Suppressor macrophage treated with lipopolysaccharide for 1 hour (primary cell): Measurements from ENCODE around the gene BMAL2.
A peak's percentile ranks its signal among the peaks of the same experiment; 100 is the strongest.

Source experiments
- DNase-seq, 3 donors: peaks; one replicate each; pipeline ENCODE4 v3.0.0-alpha.2; 2020 to 2022

Gene BMAL2

GRCh38 chr12:27324530-27324929, 8.1 kb upstream of the BMAL2 start:
- no peak for DNase-seq

DNA sequence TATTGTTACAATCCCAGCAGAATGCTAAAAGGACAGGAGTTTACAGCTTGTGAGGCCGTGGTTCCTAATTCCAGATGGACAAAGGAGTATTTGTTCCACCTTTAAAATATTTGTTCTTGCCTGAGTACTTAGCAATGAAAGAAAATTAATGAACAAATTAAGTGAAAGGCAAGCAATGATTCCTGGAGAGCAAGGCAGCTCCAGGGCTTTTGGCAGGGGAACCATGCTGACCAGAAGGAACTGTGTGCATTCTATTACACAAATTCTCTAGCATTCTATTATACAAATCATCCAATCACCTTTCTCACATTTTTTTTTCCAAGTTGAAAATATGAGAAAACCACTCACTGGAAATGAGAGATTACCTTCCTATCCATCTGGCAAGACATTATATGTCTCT, 1.8 kb upstream of the BMAL2 start:
- DNase-seq = no peak

- peak; percentile 87 to 97 (median 94) for DNase-seq
Measured at GRCh38 chr12:27331291-27331926, 1.2 kb upstream of the BMAL2 start.

DNA sequence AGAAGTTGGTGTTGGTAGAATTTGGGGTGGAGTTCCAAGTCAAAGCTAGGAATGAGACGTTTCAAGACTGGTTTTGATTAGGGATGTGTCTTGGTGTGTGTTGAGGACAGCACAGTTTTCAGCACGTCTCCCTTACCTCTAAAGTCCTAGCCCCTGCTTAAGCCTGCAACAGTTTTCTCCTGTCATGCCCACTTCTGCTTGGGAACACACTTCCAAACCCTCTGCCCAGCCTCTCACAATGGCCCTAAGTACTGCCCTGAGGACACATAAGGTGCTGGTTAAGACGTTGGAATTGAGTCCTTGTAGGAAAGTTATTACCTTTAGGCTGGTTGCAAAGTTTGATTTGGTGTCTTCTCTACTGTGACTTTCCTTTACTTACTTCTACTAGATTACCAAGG, 710 bp upstream of the BMAL2 start:
- peak; percentile 10 to 31 (median 12) for DNase-seq

GRCh38 chr12:27332407-27332713, 276 bp upstream of the BMAL2 start:
- DNase-seq = no peak

DNA sequence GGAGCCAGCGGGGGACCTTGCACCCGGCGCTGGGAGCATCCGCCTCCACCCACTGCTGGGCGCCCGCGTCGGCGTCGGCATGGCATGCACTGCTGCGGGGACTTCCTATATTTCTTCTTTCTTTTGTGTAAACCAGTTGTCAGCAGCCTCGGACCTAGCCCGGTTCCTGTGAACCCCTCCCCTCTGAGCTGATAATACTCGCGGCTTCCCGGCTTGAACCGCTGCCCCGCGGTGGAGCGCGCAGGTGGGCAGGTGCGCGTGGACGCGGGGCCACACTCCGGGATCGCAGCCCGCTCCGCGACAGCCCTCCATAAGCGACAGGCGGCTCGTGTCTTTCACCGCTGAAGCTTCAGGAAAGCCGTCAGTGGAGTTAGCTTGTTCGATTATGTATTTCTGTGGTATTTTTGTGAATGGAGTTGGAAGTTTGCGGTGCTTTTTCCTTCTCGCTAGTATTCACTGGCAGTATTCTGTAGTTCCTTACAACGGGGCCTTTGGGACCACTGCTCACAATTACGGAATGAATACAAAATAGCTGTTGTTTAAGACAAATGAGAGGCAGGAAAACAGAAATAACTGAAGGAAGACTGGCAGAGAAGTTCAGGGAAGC, 870 bp downstream of the BMAL2 start:
- DNase-seq = peak; percentile 92 to 93 (median 92)

DNA sequence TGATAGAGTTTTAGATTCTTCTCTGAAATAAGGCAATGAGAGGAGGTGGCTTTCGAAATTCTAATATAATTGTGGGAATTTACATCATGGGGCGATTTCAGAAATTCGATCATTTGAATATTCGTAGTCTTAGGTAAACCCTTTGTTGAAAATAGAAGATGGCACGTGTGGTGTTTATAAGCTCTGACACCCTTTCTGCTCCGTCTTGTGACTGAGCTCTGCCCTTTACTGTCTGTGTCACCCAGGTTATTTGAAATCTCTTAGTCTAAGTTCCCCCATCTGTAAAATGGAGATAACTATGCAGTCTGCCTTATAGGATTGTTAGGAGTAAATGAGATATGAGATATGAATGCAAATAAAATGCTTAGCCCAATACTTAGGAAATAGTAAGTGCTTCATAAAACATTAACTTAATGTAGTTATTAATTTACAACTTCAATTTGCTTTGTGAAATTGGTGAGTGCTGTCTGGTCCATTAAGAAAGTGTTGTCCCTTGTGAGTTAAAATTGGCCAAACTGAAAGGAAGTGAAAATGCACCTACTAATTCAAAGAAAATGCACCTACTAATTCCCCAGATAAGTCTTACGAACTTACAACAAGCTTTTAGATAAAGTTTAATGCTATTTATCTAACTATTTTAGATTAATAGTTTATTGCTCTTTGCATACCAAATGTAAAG, 1.5 kb downstream of the BMAL2 start:
- DNase-seq = peak; percentile 34 to 54 (median 39)

DNA sequence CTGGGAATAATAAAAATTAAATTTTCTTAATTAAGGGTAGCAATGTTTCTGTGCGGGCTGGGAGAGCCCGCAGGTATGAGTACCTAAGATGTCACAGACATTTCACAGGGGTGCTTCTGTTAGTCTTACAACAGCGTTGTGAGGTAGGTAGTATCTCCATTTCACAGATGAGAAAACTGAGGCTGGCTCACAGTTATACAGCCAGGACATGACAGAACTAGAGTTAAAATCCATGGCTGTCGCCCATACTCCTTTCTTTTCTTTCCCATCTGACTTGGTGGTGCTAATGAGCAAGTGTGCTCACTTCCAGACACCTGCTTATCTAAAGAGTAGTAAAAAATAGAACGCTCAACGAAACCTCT, 2.1 kb downstream of the BMAL2 start:
- no peak for DNase-seq

GRCh38 chr12:27335364-27336281, 3.0 kb downstream of the BMAL2 start:
- no peak for DNase-seq

DNA sequence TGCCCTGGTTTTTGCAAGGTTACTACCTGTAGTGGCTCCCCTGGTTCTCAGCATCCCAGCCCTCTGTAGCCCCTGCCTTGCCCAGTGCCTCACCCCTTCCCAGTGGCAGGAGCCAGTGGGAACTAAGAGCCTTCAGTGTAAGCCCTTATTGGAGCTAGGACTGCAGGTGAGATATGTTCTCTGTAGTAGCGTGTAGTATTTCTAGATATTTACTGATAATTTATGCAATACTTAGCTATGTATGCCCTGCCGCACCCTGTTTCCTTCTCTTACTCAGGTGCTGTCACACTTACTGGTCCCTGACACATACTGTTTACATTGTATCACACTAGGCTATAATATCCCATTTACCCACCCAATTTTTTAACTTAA, 3.6 kb downstream of the BMAL2 start:
- no peak for DNase-seq

- DNase-seq = no peak
Measured at GRCh38 chr12:27337376-27337775, 4.7 kb downstream of the BMAL2 start.

- DNase-seq = peak; percentile 12 to 34 (median 24)
Measured at GRCh38 chr12:27338473-27338872, 5.8 kb downstream of the BMAL2 start.

DNA sequence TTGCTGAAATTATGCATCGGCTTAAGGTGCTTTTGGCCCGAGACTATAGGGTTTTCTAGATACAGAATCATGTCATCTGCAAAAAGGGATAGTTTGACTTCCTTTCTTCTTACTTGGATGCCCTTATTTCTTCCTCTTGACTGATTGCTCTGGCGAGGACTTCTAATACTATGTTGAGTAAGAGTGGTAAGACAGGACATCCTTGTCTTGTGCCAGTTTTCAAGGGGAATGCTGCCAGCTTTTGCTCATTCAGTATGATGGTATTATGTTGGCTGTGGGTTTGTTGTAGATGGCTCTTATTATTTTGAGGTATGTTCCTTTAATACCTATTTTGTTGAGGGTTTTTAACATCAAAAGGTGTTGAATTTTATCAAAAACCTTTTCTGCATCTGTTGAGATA, 8.3 kb downstream of the BMAL2 start:
- no peak for DNase-seq

DNA sequence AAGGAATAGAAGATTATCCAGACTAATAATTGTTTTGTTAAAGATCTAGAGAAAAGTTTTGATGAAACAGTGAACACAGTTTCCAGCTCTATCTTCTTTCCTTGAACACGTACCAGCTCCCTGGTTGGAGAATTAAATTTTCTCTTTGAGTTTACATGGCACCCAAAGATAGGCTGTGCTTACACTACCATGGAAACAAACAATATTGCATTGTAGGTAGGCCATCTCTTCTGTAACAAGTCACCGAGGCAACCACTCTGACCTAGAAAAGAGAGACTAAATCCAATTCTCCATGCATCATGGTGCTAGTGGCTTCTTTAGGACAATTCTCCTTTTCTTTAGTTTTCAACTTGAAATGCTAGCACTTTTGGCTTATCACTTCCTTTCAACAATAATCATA, 9.9 kb downstream of the BMAL2 start:
- no peak for DNase-seq

DNA sequence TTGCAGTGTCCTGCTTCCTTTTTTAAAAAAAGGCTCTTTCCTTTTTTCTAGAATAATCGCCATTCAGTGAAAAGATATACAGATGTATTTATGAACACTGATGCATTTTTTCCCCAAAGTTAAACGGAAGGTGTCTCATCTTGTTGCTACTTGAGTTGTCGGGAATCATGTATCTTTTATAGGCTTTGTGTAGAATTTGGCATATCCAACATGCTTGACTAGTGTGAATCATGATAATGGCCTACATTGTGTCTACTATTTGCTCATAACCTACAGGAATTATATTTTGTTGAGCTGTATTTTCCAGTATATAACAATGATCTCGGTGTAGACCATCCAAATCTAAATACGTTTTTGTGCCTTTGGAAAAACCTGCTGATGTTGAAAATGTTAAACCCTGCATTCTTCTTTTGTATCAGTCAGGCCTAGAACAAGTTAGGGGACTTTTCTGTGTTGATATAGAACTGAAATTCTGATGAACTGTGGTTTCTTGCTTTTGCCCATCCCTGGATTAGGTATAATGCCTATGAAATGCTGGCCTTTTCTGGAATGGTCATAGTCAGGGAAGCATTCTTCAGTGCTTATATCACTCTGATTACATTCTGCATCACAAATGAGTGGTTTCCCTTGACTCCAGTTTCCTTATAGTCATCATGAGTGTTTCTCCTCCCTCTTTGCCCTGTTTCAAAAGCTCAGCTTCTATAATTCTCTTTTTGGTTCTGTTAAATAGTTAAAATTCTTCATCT, 10.8 kb downstream of the BMAL2 start:
- peak; percentile 33 to 64 (median 35) for DNase-seq

- DNase-seq = no peak
Measured at GRCh38 chr12:27344246-27344645, 11.6 kb downstream of the BMAL2 start.

DNA sequence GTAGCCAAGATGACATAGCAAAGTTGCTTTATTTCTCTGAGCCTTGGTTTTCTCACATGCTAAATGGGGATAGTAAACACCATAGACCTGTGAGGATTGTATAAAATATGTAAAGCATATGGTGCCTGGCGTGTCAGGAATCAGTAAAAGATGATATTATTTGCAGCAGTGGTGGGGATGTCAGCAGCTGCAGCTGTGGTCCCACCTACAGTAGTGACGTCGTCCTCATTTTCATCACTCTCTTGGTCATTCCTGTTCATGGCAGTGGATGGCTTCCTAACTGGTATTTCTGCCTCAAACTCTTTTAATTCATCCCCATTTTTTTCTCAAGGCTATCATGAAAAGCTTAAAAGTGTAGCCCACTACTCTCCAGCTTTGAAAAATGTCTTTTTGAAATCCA, 12.1 kb downstream of the BMAL2 start:
- DNase-seq = peak in 2 of 3 donors; percentile 10 to 37

DNA sequence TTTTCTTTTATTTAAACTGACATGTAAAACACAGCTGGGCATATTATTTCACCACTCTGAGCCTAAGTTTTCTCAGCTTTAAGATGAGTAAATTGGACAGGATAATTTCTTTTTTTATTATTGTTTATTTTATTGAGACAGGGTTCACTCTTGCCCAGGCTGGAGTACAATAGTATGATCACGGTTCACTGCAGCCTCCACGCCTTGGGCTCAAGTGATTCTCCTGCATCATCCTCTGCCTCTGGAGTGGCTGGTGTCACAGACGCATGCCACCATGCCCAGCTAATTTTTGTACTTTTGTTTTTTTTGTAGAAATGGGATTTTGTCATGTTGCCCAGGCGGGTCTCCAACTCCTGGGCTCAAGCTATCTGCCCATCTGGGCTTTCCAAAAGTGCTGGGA, 12.7 kb downstream of the BMAL2 start:
- DNase-seq = no peak

- DNase-seq = no peak
Measured at GRCh38 chr12:27347779-27348178, 15.1 kb downstream of the BMAL2 start.

GRCh38 chr12:27351476-27351875, 18.8 kb downstream of the BMAL2 start:
- DNase-seq = no peak

GRCh38 chr12:27355486-27355885, 22.9 kb downstream of the BMAL2 start:
- no peak for DNase-seq

GRCh38 chr12:27355979-27356378, 23.3 kb downstream of the BMAL2 start:
- DNase-seq = no peak
